GM18951 (cell line): ENCODE measurements around the gene RTTN.

Source experiments
- POLR2A ChIP-seq: IDR thresholded peaks from 4 replicates; pipeline ENCODE4 v1.6.1; 2011; ENCODE audit warnings: mild to moderate bottlenecking; ENCODE audit not compliant: insufficient read length, insufficient read depth; ENCODE audit errors: extremely low read depth
- in situ Hi-C: fragments of 300-500 bp; cut with MboI; formaldehyde crosslinking; loops from one replicate; pipeline ENCODE4 v1.12.0; 2022; ENCODE audit warnings: low sequenced_read_pairs, mixed read lengths, inconsistent platforms; ENCODE audit not compliant: unreplicated experiment

RTTN gene

GRCh38 chr18:70194227-70194890, 11.1 kb downstream of the RTTN start:
- no peak for TF ChIP-seq POLR2A
- in situ Hi-C loops, result loop anchor here (10.0 kb wide), 1 partner anchor 240 kb away; no protein-coding TSS in a partner anchor

GRCh38 chr18:70190529-70190928, 15.0 kb downstream of the RTTN start:
- in situ Hi-C loops, result loop anchor here (10.0 kb wide), 1 partner anchor 244 kb away; no protein-coding TSS in a partner anchor
- no peak for TF ChIP-seq POLR2A

- in situ Hi-C loops, result no loop called here
- no peak for TF ChIP-seq POLR2A
Measured at GRCh38 chr18:70188113-70188512, 17.4 kb downstream of the RTTN start.

GRCh38 chr18:70183441-70183840, 22.0 kb downstream of the RTTN start:
- in situ Hi-C loops, result no loop called here

GRCh38 chr18:70182548-70182947, 22.9 kb downstream of the RTTN start:
- in situ Hi-C loops, result no loop called here
- no peak for TF ChIP-seq POLR2A

More at GRCh38 chr18:70183441-70183840, 22.0 kb downstream of the RTTN start:
- TF ChIP-seq POLR2A, result no peak

- in situ Hi-C loops, result no loop called here
- TF ChIP-seq POLR2A, result no peak
Measured at GRCh38 chr18:70181725-70182124, 23.8 kb downstream of the RTTN start.

- TF ChIP-seq POLR2A, result no peak
- in situ Hi-C loops, result no loop called here
Measured at GRCh38 chr18:70181015-70181414, 24.5 kb downstream of the RTTN start.

GRCh38 chr18:70176537-70176936, 28.9 kb downstream of the RTTN start:
- in situ Hi-C loops, result no loop called here
- no peak for TF ChIP-seq POLR2A

- in situ Hi-C loops, result no loop called here
- TF ChIP-seq POLR2A, result no peak
Measured at GRCh38 chr18:70175216-70175615, 30.3 kb downstream of the RTTN start.

- TF ChIP-seq POLR2A, result no peak
- in situ Hi-C loops, result no loop called here
Measured at GRCh38 chr18:70172225-70172624, 33.3 kb downstream of the RTTN start.

GRCh38 chr18:70169747-70170146, 35.7 kb downstream of the RTTN start:
- in situ Hi-C loops, result no loop called here
- TF ChIP-seq POLR2A, result no peak

GRCh38 chr18:70166668-70167067, 38.8 kb downstream of the RTTN start:
- in situ Hi-C loops, result no loop called here
- no peak for TF ChIP-seq POLR2A

- in situ Hi-C loops, result no loop called here
- TF ChIP-seq POLR2A, result no peak
Measured at GRCh38 chr18:70165936-70166335, 39.6 kb downstream of the RTTN start.

- in situ Hi-C loops, result no loop called here
- TF ChIP-seq POLR2A, result no peak
Measured at GRCh38 chr18:70160073-70160678, 45.3 kb downstream of the RTTN start.
